Endodermal cell (in vitro differentiated cells): Measurements from ENCODE around the gene PLEKHG4. TPM values are rescaled to one million over a fixed set of nuclear protein-coding genes. Genes with fewer than 3 reads are reported as not detected.
A peak's percentile ranks its signal among the peaks of the same experiment; 100 is the strongest.

Experiments used
- DNase-seq: peaks from one replicate; pipeline ENCODE4 v3.0.0-alpha.2; 2017
- H3K27ac ChIP-seq: 2 replicates; pipeline ENCODE4 v1.5.1; 2013; ENCODE audit warnings: mild to moderate bottlenecking, low read depth, low read length, moderate library complexity
- H3K27me3 ChIP-seq: 2 replicates; pipeline ENCODE4 v1.6.1; 2013; ENCODE audit warnings: mild to moderate bottlenecking, low read length, moderate library complexity; ENCODE audit not compliant: insufficient read depth, control insufficient read depth, poor library complexity, severe bottlenecking
- H3K36me3 ChIP-seq: 2 replicates; pipeline ENCODE4 v1.7.0; 2013; ENCODE audit warnings: mild to moderate bottlenecking, low read length, moderate library complexity; ENCODE audit not compliant: control insufficient read depth, insufficient read depth
- H3K4me1 ChIP-seq: one replicate; pipeline ENCODE4 v1.7.0; 2013; ENCODE audit warnings: low read length; ENCODE audit not compliant: control insufficient read depth, insufficient read depth
- H3K4me3 ChIP-seq: 2 replicates; pipeline ENCODE4 v1.5.1; 2013; ENCODE audit warnings: mild to moderate bottlenecking, low read length, moderate library complexity
- H3K9ac ChIP-seq: 2 replicates; pipeline ENCODE4 v1.6.1; 2013; ENCODE audit warnings: mild to moderate bottlenecking, low read length, moderate library complexity; ENCODE audit not compliant: poor library complexity, severe bottlenecking; ENCODE audit errors: extremely low read depth
- H3K9me3 ChIP-seq: 2 replicates; pipeline ENCODE4 v1.6.1; 2013; ENCODE audit warnings: mild to moderate bottlenecking, low read length, moderate library complexity; ENCODE audit not compliant: control insufficient read depth
- H3K27ac Mint-ChIP-seq: 2 replicates; pipeline ENCODE4 v1.8.0; 2020; ENCODE audit warnings: mixed read lengths
- H3K27me3 Mint-ChIP-seq: 2 replicates; pipeline ENCODE4 v1.8.0; 2021; ENCODE audit warnings: mild to moderate bottlenecking, mixed read lengths; ENCODE audit not compliant: insufficient read depth
- H3K36me3 Mint-ChIP-seq: 2 replicates; pipeline ENCODE4 v1.8.0; 2020; ENCODE audit warnings: low read depth, mixed read lengths
- H3K4me1 Mint-ChIP-seq: 2 replicates; pipeline ENCODE4 v1.8.0; 2020; ENCODE audit warnings: mixed read lengths
- H3K4me3 Mint-ChIP-seq: 2 replicates; pipeline ENCODE4 v1.8.0; 2020; ENCODE audit warnings: mild to moderate bottlenecking, moderate library complexity, mixed read lengths
- H3K9me3 Mint-ChIP-seq: 2 replicates; pipeline ENCODE4 v1.8.0; 2020; ENCODE audit warnings: mild to moderate bottlenecking, mixed read lengths
- WGBS, 2 experiments: methylation state at CpG; one replicate each; pipeline versions ENCODE4 v1.1.5 to v1.1.7; 2013; ENCODE audit warnings: missing lambda C conversion rate in 2 of 2, mixed read lengths in 1 of 2; ENCODE audit not compliant: insufficient coverage in 1 of 2, insufficient read length in 1 of 2; 5-methylcytosine and 5-hydroxymethylcytosine counted together
- total RNA-seq, 2 donors: library from RNA; stranded (reverse); fragmentation: NEBNext Ultra II Directional in 1 of 2; extraction: Animal tissue kit (Norgen Biotek cat#: 25700) in 1 of 2; gene quantifications; 2 replicates in 1 of 2; 3 replicates in 1 of 2; pipeline ENCODE4 v1.2.1, GENCODE V29; 2021
- TF ChIP-seq, protein P1 (sequence below): fragments of 200-600 bp; sonication (generic); conservative IDR thresholded peaks from 2 replicates; pipeline ENCODE4 v1.5.0; 2021; ENCODE audit warnings: antibody characterized with exemption, mild to moderate bottlenecking

Gene PLEKHG4
- total RNA-seq, 2 donors from 2014 or later: 10.5 to 12.4 TPM

DNA sequence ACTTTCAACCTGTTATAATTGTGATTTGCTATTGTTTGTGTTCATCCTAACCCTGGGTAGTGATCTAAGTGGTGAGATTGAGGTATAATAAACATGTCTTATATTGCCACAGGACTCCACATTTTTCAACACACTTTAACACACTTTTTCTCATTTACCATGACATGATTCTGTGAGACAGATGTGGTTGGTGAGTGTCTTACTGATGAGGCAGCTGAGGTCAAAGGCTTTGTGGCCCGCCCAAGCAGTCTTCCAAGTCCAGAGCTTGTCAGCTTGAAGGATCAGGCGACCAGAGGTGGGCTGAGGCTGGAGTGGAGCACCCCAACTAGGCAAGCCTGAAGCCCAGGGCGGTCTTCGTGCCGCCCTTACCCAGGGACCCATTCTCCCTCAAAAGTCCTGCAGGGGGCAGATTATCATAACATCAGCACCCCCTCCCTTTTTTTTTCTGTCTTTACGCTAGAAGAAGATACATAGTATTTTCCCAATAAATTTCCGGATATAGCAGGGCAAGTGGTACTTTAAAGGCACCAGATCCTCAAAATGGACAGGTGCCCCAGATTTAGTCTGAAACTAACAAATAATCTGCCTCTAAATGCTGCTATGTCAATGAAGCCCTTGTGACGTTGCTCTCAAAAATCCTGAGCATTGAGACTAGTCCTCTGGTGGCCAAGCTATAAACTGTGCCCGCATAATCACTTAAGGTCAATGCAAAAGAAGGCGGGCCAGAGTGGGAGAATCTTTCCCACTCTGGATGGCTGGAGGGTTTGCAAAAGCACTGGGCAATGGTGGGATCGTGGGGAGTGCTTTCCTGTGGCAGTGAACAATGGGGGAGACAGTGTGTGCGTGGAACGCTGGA, 26.1 kb downstream of the PLEKHG4 start:
- no peak for DNase-seq
- Histone ChIP-seq H3K27me3 (no peaks in the 10 kb centered on the region), H3K4me1 (peaks cover 8% of the 10 kb centered on the region), H3K4me3 (no peak overlapping the region), H3K9ac (no peak overlapping the region), H3K9me3 (no peaks in the 10 kb centered on the region), H3K27ac (no peak overlapping the region), H3K36me3 (no peaks in the 10 kb centered on the region)
- Mint-ChIP-seq H3K9me3 (peaks cover 9% of the 10 kb centered on the region), H3K4me3 (no peak overlapping the region), H3K27ac (no peak overlapping the region), H3K36me3 (no peaks in the 10 kb centered on the region), H3K4me1 (no peaks in the 10 kb centered on the region), H3K27me3 (peaks cover 22% of the 10 kb centered on the region)
- TF ChIP-seq, protein P1, sequence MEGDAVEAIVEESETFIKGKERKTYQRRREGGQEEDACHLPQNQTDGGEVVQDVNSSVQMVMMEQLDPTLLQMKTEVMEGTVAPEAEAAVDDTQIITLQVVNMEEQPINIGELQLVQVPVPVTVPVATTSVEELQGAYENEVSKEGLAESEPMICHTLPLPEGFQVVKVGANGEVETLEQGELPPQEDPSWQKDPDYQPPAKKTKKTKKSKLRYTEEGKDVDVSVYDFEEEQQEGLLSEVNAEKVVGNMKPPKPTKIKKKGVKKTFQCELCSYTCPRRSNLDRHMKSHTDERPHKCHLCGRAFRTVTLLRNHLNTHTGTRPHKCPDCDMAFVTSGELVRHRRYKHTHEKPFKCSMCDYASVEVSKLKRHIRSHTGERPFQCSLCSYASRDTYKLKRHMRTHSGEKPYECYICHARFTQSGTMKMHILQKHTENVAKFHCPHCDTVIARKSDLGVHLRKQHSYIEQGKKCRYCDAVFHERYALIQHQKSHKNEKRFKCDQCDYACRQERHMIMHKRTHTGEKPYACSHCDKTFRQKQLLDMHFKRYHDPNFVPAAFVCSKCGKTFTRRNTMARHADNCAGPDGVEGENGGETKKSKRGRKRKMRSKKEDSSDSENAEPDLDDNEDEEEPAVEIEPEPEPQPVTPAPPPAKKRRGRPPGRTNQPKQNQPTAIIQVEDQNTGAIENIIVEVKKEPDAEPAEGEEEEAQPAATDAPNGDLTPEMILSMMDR: peak; percentile 31
- WGBS, 2 experiments: 93 to 97% methylated on average over 11 to 13 of the region's 13 CpGs

GRCh38 chr16:67310561-67310960, 31.2 kb downstream of the PLEKHG4 start:
- H3K4me3 Mint-ChIP-seq: no peak overlapping the region
- H3K4me3 ChIP-seq: no peak overlapping the region
- peaks cover 20% of the 10 kb centered on the region for H3K27me3 Mint-ChIP-seq
- H3K27ac Mint-ChIP-seq: no peak overlapping the region
- 95 to 100% methylated on average over 3 of the region's 3 CpGs for WGBS, 2 experiments
- no peaks in the 10 kb centered on the region for H3K36me3 ChIP-seq
- no peaks in the 10 kb centered on the region for H3K9me3 ChIP-seq
- peaks cover 4% of the 10 kb centered on the region for H3K9me3 Mint-ChIP-seq
- H3K4me1 Mint-ChIP-seq: no peaks in the 10 kb centered on the region
- no peak for DNase-seq
- H3K9ac ChIP-seq: no peak overlapping the region
- H3K27ac ChIP-seq: no peak overlapping the region
- no peaks in the 10 kb centered on the region for H3K4me1 ChIP-seq
- no peaks in the 10 kb centered on the region for H3K27me3 ChIP-seq
- H3K36me3 Mint-ChIP-seq: no peaks in the 10 kb centered on the region
- TF ChIP-seq, protein P1: peak; percentile 1

DNA sequence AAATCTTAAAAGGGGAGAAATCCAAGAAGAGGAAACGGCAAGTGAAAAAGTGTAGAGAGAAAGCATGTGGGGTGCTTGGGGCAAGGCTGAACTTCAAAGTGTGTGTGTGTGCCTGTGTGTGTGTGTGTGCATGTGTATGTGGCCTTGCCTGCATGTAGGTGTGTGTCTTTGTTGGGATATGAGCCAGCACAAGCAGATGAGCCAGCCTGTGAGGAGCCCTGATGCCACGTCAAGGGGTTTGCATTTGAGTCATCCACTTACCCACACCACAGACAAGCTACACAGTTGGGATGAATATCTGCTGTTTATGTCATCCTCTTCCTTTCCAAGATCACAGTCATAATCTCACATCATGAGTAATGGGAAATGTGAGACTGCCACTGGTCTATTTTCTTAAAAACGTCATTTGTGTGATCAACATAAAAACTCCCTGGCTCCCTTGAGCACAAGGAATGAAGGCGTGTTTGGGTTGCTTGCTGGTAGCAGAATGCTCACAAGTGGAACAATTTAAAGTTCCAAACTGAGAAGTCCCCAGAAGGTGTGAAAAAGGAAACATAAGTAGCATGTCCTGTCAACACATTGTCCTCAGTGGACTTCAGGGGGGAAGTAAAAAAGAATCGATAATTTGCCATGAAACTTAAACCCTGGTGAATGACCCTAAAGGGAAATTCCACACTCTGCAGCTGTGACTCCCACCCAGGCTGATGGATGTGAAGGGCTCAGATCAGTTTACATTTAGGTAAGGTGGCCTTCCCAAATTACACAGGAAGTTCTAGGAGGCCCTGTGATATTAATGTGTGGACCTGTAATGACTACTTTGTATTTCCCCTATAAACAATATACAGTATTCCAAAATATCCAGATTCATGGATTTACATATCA, 32.5 kb downstream of the PLEKHG4 start:
- H3K9me3 ChIP-seq: no peaks in the 10 kb centered on the region
- Mint-ChIP-seq H3K4me3 (no peak overlapping the region), H3K27me3 (peaks cover 13% of the 10 kb centered on the region), H3K4me1 (peaks cover 3% of the 10 kb centered on the region), H3K36me3 (no peaks in the 10 kb centered on the region), H3K27ac (no peak overlapping the region), H3K9me3 (no peaks in the 10 kb centered on the region)
- H3K36me3 ChIP-seq: no peaks in the 10 kb centered on the region
- TF ChIP-seq, protein P1: no peak
- no peak overlapping the region for H3K27ac ChIP-seq
- H3K27me3 ChIP-seq: no peaks in the 10 kb centered on the region
- DNase-seq: no peak
- H3K9ac ChIP-seq: no peak overlapping the region
- 89 to 94% methylated on average over 4 to 5 of the region's 5 CpGs for WGBS, 2 experiments
- H3K4me3 ChIP-seq: no peak overlapping the region
- no peaks in the 10 kb centered on the region for H3K4me1 ChIP-seq
